ENCODE results near the gene NAXD. TPM values are rescaled to one million over a fixed set of nuclear protein-coding genes. Genes with fewer than 3 reads are reported as not detected.
"Not testable (repeated sequence)": the region's sequence is repeated elsewhere in the genome, so short reads cannot be mapped to it uniquely, and the experiment has no call there.

The NAXD gene
- total RNA-seq, 2 experiments from 2014 or later, result 19.6 to 20.1 TPM

DNA sequence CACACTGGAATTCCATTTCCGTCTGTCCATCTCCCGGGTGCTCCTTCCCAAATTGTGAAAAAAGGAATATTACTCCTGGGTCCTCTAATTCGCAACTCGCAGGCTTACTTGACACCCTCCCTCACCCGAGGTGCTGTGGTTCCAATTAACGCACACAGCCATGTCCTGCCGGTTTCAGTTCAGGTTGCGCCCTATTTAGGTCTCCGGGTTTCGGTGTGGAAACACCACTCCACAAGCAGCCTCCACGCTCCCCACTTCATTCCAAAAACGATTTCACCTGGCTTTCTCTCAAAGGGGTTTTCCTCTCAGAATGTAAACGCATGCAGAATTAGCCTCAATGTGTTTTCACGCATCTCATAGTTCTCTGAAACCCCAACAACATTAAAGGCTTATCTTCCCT is 37.9 kb downstream of the NAXD start:
- CTCF ChIA-PET, result interaction anchor here (1.2 kb wide), 1 partner anchor 7 kb away, joined by 3 read pairs; no protein-coding TSS in a partner anchor
- POLR2A ChIA-PET, result no interaction called here

DNA sequence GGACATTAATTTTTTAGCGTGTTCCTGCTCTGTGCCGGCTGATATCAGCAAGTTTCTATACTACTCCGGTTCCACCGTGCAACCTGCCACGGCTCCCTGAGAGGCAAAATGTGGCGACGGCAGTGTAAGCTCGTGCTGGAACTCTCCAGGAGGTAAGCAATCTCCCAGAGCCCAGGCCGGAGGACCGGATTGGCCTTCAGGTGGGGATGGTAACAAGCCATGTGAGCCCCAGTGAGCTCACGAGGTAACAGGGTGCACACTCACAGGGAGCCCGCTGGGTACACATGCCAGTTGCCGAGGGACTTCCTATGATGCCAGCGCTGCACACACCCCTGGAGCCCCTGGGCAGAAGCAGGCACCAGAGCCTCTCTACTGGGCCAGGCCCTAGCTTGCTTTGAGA is 38.5 kb downstream of the NAXD start:
- CTCF ChIA-PET, result interaction anchor here (1.2 kb wide), 1 partner anchor 8 kb away, joined by 3 read pairs; no protein-coding TSS in a partner anchor
- POLR2A ChIA-PET, result no interaction called here

DNA sequence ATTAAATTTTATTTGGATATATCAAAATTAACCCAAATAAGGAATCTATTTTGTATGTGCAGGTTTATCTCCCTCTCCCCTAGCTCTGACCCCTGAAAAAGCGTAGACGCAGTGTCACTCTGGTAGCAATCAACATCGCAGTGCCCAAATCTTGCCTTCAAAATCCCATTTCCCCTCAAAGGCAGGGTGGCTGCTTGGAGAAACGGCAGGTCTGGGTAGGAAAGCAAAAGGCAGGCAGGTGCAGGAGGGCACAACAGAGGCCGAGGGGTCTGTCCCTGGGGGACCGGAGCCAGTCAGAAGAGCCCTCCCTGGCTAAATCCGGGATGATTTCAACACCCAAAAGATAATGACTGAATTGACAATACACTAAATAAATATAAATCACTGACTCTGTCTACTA is 41.9 kb downstream of the NAXD start:
- ChIA-PET POLR2A (no interaction called here), CTCF (no interaction called here)

DNA sequence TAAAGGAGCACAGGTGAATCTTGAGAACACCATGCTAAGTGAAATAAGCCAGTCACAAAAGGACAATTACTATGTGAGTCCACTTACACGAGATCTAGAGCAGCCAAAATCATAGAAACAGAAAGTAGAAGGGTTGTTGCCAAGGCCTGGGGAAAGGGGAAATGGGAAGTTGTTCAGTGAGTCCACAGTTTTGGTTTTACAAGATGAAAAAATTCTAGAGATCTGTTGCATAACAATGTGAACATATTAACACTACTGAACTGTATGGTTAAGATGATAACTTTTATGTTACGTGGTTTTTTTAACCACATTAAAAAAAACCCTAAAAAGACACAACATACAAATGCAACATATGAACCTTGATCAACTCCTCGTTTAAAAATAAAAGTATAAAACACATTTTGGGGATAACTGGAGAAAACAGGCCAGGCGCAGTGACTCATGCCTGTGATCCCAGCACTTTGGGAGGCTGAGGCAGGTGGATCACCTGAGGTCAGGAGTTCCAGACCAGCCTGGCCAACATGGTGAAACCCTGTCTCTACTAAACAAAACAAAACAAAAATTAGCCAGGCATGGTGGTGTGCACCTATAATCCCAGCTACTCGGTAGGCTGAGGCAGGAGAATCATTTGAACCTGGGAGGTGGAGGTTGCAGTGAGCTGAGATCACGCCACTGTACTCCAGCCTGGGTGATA is 43.0 kb downstream of the NAXD start:
- POLR2A ChIA-PET, CTCF ChIA-PET: not testable (repeated sequence)

DNA sequence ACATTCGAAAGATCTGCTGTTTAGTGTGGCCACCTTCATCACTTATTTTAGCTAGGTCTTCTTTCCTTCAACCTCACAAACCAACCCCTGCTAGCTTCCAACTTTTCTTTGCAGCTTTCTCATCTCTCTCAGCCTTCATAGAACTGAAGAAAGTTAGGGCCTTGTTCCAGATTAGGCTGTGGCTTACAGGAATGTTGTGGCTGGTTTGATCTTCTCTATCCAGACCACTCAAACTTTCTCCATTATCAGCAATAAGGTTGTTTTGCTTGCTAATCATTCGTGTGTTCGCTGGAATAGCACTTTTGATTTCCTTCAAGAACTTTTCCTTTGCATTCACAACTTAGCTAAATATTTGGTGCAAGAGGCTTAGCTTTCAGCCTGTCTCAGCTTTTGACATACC is 45.9 kb downstream of the NAXD start:
- ChIA-PET POLR2A (no interaction called here), CTCF (interaction anchor here (0.7 kb wide), 1 partner anchor 211 kb away, joined by 3 read pairs; no protein-coding TSS in a partner anchor)

DNA sequence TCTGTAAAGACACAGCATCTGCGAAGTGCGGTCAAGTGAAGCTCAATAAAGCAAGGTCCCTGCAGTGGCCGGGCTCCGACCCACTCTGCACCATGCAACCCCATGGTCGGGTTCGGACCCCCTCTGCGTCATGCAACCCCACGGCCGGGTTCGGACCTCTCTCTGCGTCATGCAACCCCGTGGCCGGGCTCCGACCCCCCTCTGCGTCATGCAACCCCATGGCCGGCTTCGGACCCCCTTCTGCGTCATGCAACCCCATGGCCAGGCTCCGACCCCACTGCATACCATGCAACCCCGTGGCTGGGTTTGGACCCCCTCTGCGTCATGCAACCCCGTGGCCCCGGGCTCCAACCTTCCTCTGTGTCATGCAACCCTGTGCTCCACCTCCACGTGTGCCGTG is 46.7 kb downstream of the NAXD start:
- ChIA-PET POLR2A (no interaction called here), CTCF (no interaction called here)

DNA sequence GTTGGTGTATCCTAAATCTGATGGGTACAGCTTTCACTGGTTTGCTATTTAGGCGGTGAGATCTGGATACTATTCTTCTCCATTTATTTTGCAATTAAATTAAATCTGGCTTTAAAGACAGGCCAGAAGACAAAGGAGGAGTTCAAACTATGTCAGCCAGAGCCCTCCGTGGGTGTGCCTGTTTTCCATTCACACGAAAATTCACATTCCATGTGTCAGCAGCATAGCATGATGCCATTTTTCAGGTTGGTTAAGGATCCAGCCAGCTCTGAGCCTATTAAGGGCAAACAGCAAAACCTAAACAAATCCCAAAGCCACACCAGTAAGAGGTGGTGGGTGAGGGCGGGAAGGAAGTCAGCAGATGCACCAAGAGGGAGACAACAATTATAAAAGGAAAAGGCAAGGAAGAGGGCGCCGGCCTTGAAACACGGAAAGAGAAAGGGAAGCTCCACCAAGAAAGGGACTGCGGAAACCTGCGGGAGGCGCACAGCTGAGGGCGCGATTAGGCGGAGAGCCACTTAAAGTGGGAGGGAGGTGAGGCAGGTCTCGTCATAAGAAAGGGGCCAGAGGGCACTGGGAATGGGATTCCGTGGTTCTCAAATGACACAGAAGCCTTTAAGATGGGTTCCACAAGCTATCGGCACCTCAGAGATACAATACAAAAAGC is 47.6 kb downstream of the NAXD start:
- POLR2A ChIA-PET, result no interaction called here
- CTCF ChIA-PET, result no interaction called here

DNA sequence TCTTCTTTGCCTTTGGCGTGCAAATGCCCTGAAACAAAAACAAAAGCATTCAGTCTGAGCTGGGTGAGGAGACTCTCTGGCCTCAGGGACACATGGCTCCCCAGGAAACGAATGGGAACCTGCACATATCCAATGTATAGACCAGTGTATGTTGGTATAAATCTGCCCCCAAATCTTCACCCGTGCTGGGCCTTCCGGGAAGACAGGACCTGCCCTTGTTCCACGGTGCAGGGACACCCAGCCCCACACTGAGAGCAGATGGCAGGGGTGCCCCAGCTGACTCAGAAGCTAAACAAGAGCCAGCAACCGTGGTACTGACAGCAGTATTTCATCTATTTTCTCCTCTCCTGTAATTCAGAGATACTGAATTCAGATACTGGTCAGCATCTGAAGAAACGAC is 48.1 kb downstream of the NAXD start:
- CTCF ChIA-PET, result interaction anchor here (0.9 kb wide), 1 partner anchor 13 kb away, joined by 3 read pairs; no protein-coding TSS in a partner anchor
- POLR2A ChIA-PET, result no interaction called here

DNA sequence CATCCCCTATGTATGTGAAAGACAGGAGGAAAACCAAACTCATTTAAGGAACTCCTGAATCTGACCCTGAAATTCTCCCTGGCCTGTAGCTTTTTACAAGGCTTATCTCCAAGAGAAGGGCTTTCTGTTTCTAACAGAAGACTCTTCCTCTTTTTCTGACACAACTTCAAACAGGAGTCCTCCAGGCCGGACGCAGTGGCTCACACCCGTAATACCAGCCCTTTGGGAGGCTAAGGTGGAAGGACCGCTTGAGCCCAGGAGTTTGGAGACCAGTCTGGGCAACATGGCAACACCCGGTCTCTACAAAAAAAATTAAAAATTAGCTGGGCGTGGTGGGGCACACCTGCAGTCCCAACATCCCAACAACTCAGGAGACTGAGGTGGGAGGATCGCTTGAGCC is 48.7 kb downstream of the NAXD start:
- POLR2A ChIA-PET, result no interaction called here
- CTCF ChIA-PET, result interaction anchor here (0.9 kb wide), 1 partner anchor 12 kb away, joined by 3 read pairs; no protein-coding TSS in a partner anchor

DNA sequence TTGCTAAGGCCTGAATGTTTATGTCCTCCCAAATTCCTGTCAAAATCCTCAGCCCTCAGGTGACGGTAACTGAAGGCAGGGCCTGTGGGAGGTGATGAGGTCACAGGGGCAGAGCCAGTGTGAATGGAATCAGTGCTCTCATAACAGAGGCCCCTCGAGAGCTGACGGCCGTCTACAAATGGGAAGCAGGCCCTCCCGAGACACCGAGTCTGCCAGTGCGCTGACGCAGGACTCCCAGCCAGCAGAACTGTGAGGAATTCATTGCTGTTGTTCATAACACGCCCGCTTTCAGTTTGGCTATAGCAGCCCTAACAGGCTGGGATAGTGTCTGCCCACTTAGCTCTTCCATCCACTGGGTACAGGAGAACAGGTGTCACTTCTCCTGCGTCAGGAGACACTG is 49.3 kb downstream of the NAXD start:
- ChIA-PET CTCF (no interaction called here), POLR2A (no interaction called here)

DNA sequence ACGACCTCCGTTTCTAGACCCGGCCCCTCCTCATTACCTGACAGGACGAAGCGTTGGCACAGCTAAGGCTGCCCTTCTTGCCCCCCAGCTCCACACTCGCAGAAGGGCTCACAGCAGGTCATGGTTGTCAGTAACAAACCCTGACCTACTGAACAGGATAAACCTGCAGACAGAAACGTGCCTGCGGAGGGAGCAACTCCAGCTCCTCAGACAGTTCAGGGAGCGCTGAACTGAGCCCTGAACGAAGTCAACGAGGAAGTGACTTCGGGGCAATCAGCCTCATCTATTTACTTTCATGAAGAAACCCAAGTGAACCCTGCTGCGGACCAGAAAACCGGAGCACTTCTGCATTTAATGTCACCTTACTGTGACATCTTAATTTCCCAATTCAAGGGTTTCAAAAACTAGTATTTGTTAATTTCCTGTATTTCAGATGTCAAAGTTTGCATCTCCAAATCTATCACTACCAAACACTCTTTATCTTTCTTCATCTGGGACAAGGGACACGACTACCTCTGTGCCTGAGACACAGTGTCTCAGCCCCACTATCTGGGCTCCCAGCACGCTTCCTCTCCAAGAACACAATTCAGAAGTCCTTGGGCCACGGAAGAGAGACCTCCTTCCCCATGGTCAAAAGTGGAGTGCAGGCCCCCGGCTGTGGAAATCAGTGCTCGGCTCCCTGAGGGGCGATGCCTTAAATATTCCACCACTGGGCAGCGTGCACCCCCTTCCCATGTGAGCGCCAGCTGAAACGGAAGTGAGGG is 50.3 kb downstream of the NAXD start:
- ChIA-PET CTCF (no interaction called here), POLR2A (no interaction called here)

DNA sequence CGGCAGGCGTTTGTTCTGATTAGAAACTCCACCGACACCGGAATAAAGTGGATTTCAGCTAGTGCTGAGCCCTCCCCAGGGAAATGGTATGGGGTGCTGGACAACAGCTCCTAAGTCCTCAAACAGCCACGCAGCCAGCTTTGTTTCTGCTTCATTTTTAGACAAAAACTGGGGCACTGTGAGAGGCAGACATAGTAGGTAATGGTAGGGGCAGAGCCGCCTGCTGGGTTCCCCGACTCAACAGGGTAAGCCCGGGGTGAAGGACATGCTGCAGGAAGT is 50.8 kb downstream of the NAXD start:
- POLR2A ChIA-PET, result no interaction called here

DNA sequence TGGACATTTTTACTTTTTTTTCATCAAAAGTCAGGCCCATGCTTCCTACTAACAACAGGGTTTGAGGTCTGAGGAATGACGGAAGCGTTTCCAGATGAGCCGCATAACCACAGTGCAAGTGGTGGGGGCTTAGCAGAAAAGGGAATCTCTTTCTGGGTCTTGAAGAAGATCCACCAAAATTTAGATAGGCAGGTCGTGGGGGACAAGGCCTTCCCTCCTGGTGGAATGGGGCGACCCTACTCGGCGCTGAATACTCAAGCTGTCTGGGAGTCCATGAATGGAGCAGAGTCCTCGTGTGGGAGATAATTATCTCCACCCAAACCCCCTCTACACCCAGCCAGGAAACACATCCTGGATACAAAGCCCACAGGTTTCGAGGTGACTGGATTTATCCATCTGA is 53.7 kb downstream of the NAXD start:
- POLR2A ChIA-PET, result no interaction called here
- CTCF ChIA-PET, result no interaction called here

More for the DNA sequence above, 50.8 kb downstream of the NAXD start:
- CTCF ChIA-PET, result no interaction called here

DNA sequence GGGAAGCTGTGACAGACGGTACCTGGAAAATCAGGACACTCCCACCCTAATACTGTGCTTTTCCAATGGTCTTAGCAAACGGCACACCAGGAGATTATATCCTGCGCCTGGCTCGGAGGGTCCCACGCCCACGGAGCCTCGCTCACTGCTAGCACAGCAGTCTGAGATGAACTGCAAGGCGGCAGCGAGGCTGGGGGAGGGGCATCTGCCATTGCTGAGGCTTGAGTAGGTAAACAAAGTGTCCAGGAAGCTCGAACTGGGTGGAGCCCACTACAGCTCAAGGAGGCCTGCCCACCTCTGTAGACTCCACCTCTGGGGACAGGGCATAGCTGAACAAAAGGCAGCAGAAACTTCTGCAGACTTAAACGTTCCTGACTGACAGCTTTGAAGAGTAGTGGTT is 54.5 kb downstream of the NAXD start:
- POLR2A ChIA-PET, CTCF ChIA-PET: not testable (repeated sequence)

DNA sequence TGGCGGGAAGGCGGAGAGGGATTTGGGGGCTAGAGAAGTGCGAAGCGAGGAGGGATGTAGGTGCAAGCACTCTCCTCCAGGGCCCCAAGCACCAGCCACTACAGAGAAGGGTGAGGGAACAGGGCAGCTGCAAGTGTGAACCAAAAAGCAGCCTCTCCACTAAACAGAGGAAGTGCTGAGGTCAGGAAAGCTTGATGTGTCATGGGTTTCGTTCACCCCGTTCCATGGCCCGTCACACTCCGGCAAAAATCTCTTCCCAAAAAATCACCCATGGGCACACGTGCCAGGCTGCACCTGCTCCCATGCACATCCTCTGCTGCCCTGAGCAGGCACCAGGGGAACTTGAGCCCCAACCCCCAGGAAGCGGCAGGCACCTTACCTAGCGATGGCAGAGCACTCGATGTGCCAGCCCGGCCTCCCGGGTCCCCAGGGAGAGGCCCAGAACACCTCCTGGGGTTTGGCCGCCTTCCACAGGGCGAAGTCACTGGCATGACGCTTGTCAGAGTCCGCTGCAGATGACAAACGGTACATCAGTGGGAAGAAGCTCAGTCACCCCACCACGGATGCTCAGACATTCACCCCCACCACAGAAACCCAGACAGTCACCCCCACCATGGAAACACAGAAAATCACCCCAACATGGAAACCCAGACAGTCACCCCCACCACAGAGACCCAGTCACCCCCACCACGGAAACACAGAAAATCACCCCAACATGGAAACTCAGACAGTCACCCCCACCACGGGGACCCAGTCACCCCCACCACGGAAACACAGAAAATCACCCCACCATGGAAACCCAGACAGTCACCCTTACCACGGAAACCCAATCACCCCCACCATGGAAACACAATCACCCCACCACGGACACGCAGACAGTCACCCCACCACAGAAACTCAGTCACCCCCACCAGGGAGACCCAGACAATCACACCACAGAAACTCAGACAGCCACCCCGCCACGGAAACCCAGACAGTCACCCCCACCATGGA is 61.5 kb downstream of the NAXD start:
- ChIA-PET CTCF (interaction anchor here (0.6 to 0.7 kb wide), 2 partner anchors 13 to 16 kb away, joined by 3 to 4 read pairs; no protein-coding TSS in a partner anchor), POLR2A (interaction anchor here (1.0 kb wide), 1 partner anchor 161 kb away, joined by 6 read pairs; no protein-coding TSS in a partner anchor)

DNA sequence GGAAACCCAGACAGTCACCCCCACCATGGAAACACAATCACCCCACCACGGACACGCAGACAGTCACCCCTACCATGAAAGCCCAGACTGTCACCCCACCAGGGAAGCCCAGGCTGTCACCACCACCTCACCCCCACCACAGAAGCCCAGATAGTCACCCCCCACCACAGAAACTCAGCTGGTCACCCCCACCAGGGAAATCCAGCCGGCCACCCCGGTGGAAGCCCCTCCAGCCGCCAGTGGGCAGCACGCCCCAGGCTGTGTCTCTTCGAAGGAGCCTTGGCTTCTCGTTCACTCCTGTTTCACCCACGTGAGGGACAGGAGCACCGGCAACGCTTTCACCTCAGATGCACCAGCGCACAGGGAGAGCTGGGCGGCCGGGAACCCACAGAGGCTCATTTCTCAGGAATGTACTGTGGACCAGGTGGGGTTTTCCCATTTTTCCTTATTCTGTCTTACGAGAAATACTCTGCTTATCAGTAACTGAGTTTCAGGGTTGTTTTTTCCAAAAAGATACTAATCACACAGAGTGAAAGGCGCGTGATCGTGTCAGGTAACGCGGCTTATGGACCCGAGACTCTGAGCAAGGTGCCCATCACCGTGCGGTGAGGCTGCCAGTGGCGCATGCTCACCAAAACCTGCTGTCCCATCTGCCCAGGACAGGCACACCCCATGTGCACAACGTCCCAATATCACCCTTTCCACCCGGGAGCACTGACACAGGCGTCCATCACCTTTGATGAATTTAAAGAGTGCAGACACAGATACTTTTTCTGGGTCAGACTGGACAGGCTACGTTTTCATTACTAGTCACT is 62.6 kb downstream of the NAXD start:
- ChIA-PET POLR2A (no interaction called here), CTCF (no interaction called here)

DNA sequence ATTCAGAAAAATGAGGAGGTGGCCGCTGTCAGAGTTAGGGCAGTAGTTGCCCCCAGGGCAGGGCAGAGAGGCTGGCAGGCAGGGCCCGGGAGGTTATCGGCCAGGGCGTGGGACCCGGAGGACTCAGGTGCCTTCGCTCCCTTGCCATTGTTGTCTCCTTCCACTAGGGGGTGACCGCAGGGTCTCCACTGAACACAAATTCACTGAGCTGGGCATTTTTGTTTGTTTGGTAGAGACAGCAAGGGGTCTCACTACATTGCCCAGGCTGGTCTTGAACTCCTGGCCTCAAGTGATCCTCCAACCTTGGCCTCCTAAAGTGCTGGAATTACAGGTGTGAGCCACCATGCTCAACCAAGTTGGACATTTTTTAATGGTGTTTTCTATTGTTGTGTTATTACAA is 65.5 kb downstream of the NAXD start:
- ChIA-PET CTCF (no interaction called here), POLR2A (no interaction called here)

DNA sequence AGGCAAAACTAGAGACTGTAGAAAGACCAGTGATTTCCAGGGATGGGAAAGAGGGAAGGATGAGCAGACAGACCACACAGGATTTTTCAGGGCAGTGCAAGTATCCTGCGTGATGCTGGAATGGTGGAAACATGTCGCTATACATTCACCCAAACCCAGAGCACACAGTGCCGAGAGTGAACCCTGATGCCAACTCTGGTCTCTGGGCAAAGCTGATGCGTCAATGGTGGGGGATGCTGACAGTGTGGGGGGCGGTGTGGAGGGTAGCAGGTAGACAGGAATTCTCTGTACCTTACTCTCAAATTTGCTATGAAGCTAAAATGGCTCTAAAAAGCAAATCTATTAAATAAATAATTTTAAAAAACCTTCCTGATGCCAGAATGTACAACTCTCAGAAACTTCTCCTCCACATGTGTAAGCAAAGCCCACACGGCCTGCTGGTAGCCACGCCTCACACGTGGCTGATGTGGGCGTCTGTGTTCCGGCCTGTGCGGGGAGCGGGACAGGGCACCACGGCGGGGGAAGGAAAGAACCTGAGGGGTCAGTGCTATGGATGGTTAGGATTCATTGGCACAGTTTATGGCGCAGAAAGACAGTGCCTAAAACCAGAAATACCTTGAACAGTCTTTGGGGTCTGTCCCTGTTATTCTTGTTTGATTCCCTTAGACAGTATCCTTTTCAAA is 66.7 kb downstream of the NAXD start:
- ChIA-PET CTCF (interaction anchor here (1.8 kb wide), 1 partner anchor 115 kb away, joined by 3 read pairs; no protein-coding TSS in a partner anchor), POLR2A (no interaction called here)

Measured in activated CD8-positive, alpha-beta memory T cell treated with anti-CD3 and anti-CD28 coated beads for 36 hours (primary cell).